DMS79 (cell line): ENCODE data around the gene DTX3.
A peak's percentile ranks its signal among the peaks of the same experiment; 100 is the strongest.
"Not testable (repeated sequence)": the region's sequence is repeated elsewhere in the genome, so short reads cannot be mapped to it uniquely, and the experiment has no call there.

Experiments
- DNase-seq: peaks from one replicate; lab custom pipeline; 2025; lab: John Stamatoyannopoulos, UW

The DTX3 gene

GRCh38 chr12:57632073-57632957 is 27.7 kb downstream of the DTX3 start:
- no peak for DNase-seq

- DNase-seq = peak; percentile 28
These were observed 28.6 kb downstream of the DTX3 start, which contains the start of gene B4GALNT1 for GRCh38 chr12:57632958-57633840. Gene B4GALNT1 (minus strand): TSS chr12:57633201. CDS start chr12:57632132, 1,069 bp downstream.

GRCh38 chr12:57636731-57637130 is 32.1 kb downstream of the DTX3 start:
- not testable (repeated sequence) for DNase-seq

GRCh38 chr12:57637364-57637763 is 32.7 kb downstream of the DTX3 start:
- no peak for DNase-seq

GRCh38 chr12:57638096-57638495 is 33.5 kb downstream of the DTX3 start:
- no peak for DNase-seq

- no peak for DNase-seq
These were observed 35.8 kb downstream of the DTX3 start for GRCh38 chr12:57640175-57641042.

- no peak for DNase-seq
These were observed 37.2 kb downstream of the DTX3 start for GRCh38 chr12:57641699-57642442.

- DNase-seq = not testable (repeated sequence)
These were observed 41.5 kb downstream of the DTX3 start for GRCh38 chr12:57645990-57646658.

GRCh38 chr12:57646659-57647049 is 42.0 kb downstream of the DTX3 start:
- DNase-seq = not testable (repeated sequence)

GRCh38 chr12:57654042-57654441 is 49.4 kb downstream of the DTX3 start:
- DNase-seq = no peak

GRCh38 chr12:57655541-57656240 is 51.1 kb downstream of the DTX3 start:
- DNase-seq = no peak

- not testable (repeated sequence) for DNase-seq
These were observed 51.8 kb downstream of the DTX3 start for GRCh38 chr12:57656408-57656807.

GRCh38 chr12:57657744-57658143 is 53.1 kb downstream of the DTX3 start:
- DNase-seq = peak; percentile 1

- DNase-seq = no peak
These were observed 54.3 kb downstream of the DTX3 start for GRCh38 chr12:57658890-57659289.
